ENCODE data around the gene OVCH1.

- TF ChIP-seq, protein P1, sequence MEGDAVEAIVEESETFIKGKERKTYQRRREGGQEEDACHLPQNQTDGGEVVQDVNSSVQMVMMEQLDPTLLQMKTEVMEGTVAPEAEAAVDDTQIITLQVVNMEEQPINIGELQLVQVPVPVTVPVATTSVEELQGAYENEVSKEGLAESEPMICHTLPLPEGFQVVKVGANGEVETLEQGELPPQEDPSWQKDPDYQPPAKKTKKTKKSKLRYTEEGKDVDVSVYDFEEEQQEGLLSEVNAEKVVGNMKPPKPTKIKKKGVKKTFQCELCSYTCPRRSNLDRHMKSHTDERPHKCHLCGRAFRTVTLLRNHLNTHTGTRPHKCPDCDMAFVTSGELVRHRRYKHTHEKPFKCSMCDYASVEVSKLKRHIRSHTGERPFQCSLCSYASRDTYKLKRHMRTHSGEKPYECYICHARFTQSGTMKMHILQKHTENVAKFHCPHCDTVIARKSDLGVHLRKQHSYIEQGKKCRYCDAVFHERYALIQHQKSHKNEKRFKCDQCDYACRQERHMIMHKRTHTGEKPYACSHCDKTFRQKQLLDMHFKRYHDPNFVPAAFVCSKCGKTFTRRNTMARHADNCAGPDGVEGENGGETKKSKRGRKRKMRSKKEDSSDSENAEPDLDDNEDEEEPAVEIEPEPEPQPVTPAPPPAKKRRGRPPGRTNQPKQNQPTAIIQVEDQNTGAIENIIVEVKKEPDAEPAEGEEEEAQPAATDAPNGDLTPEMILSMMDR (IDR thresholded peaks at IDR 0.05; ENCODE audit: low read depth, low read length, poor library complexity, severe bottlenecking) = no peak
- TF ChIP-seq EZH2phosphoT487 (IDR thresholded peaks at IDR 0.05; ENCODE audit: borderline replicate concordance, low read length) = no peak
Measured at GRCh38 chr12:29451888-29452287, 45.6 kb downstream of the OVCH1 start.
